ENCODE measurements around the gene THAP12.
A peak's percentile ranks its signal among the peaks of the same experiment; 100 is the strongest.

The THAP12 gene

DNA sequence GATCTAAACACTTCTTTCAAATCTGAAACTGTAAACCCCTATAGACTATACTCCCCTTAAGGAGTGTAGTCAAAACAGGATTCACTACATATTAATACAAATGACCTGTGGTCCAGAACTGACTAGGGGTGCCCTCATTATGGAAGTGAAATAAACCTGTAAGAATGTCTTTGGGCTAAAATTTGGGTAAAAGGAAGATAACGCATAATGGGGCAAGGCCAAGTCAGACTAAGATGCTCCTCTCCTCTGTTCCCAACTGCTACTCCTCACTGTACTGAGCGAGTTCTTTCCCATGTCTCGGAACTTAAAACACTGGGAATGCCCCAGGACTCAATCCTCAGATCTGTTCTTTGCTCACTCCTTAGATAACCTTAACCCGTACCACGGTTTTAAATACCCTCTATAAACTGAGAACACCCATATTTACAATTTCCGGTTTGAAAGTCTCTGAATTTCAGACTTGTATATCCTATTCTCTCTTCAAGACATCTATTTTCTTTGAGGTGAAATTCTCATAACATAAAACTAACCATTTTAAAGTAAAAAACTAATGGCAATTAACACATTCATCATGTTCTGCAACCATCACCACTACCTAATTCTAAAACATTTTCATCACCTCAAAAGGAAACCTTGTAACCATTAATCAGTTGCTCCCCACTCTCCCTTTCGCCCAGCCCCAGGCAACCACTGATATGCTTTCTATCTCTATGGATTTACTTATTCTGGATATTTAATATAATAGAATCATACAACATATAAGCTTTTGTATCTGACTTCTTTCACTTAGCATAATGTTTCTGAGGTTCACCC, 4.0 kb downstream of the THAP12 start:
- DNase-seq = no peak

GRCh38 chr11:76371170-76371569, 9.8 kb downstream of the THAP12 start:
- DNase-seq = peak; percentile 23 to 48

- peak; percentile 91 for DNase-seq
These were observed 11.5 kb downstream of the THAP12 start for GRCh38 chr11:76369406-76369805.

GRCh38 chr11:76368490-76368889, 12.4 kb downstream of the THAP12 start:
- DNase-seq = no peak

DNA sequence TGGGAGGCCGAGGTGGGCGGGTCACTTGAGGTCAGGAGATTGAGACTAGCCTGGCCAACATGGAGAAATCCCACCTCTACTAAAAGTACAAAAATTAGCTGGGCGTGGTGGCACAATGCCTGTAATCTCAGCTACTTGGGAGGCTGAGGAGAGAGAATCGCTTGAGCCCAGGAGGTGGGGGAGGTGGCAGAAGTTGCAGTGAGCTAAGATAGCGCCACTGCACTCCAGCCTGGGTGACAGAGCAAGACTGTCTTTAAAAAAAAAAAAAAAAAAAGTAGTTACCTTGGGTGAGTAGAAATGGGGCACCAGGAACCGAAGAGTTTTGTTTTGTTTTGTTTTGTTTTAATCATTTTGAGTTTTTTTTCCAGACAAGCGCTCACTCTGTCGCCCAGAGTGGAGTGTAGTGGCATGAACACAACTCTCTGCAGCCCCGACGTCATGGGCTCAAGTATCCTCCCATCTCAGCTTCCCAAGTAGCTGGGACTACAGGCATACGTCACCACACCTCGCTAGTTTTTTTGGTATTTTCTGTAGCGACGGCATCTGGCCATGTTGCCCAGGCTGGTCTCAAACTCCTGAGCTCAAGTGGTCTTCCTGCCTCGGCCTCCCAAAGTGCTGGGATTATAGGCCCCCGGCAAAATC, 15.8 kb downstream of the THAP12 start:
- no peak for DNase-seq

DNA sequence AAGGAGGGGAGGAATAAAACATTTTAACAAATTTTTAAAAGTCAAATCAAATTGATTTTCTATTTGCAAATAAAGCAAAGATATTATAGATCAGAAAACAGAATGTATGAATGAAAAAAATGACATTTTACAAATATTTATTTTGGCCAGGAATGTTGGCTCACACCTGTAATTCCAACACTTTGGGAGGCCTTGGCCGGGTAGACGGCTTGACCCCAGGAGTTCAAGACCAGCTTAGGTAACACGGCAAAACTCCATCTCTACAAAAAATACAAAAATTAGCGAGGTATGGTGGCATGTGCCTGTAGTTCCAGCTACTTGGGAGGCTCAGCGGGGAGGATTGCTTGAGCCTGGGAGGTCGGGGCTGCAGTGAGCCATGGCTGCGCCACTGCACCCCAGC, 18.2 kb downstream of the THAP12 start:
- no peak for DNase-seq

DNA sequence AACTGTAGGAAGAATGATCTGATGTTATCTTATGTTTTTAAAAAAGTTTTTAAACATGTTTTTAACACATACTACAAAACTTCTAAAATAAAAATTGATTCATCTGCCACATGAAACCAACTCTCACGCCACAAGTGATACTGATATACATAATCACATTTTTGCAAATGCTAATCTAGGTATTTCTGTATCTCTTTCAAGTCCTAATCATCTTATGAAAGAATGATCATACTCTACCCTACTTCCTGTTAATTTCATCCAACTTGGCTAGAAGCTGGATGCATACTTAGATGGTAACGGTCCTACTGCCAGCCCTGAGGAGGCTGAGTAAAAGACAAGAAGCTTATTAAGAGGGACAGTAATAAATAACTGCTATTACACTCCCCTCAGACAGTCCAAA, 19.2 kb downstream of the THAP12 start:
- DNase-seq = no peak

DNA sequence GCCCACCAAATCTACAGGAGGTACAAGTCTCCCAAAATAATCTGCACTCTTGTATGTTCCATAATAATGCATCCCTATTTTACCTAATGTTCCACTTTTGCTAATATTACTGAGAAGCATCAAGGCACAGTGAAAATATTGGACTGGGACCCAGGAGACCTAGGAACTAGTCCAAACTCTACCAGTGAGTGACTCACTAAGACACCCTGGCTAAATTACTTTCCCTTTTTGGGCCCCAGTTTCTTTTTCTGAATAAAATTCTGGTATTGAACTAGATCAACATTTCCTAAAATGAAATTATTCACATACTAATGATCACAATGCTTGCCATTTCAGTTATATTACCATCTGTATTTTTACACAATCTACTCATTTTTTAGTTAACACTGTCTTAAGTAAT, 19.6 kb downstream of the THAP12 start:
- no peak for DNase-seq

- no peak for DNase-seq
These were observed 25.8 kb downstream of the THAP12 start for GRCh38 chr11:76355172-76355571.

DNA sequence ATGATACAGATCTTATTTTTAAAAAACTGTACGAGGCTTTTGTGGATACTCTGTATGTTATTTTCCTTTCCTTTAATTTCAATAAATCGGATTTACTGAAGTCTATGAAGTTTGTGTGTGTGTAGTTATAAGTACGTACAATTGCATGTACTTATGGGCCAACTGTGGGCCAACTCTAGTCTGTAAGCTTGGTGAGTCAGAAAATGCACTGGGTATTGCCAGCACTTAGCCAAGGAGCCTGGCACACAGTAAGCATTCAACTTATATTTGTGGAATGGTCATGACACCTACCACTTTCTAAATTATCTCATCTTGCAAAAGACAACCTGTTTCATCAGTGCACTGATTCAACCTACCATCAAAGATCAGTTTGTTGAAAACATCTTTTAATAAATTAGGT, 32.6 kb downstream of the THAP12 start:
- DNase-seq = no peak

- DNase-seq = no peak
These were observed 33.5 kb downstream of the THAP12 start for GRCh38 chr11:76347466-76347865.

DNA sequence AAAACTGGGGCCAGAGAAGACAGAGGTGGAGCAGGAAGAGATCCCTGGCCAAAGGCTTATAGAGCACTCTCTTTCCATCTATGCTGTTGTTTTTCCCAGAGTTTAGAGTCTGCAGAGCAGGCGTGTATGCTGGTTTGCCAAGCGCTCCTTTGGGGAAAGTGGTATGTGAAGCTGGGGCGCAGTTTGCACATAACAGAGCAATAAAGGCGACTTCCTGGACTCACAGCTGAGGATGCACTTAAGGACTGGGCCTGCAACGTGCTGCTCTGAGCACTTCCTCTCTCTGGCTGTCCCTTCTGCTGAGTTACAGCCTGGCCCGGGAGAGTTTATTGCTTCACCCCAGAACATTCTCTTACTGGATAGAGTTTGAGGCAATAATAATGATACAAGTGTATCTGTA, 41.7 kb downstream of the THAP12 start:
- DNase-seq = peak in 1 of 2 experiments; percentile 9

- no peak for DNase-seq
These were observed 43.0 kb downstream of the THAP12 start for GRCh38 chr11:76337923-76338322.

GRCh38 chr11:76337469-76337868, 43.5 kb downstream of the THAP12 start:
- no peak for DNase-seq

- DNase-seq = no peak
These were observed 44.3 kb downstream of the THAP12 start for GRCh38 chr11:76336597-76336996.

DNA sequence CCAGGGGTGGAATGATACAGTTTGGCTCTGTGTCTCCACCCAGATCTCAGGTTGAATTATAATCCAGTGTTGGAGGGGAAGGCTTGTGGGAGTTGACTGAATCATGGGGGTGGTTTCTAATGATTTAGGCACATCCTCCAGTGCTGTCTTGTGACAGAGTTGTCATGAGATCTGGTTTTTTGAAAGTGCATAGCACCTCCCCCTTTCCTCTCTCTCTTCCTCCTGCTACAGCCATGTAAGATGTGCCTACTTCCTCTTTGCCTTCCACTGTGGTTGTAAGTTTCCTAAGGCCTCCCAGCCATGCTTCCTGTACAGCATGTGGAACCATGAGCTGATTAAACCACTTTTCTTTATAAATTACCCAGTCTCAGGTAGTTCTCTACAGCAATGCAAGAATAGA, 45.1 kb downstream of the THAP12 start:
- DNase-seq = no peak

DNA sequence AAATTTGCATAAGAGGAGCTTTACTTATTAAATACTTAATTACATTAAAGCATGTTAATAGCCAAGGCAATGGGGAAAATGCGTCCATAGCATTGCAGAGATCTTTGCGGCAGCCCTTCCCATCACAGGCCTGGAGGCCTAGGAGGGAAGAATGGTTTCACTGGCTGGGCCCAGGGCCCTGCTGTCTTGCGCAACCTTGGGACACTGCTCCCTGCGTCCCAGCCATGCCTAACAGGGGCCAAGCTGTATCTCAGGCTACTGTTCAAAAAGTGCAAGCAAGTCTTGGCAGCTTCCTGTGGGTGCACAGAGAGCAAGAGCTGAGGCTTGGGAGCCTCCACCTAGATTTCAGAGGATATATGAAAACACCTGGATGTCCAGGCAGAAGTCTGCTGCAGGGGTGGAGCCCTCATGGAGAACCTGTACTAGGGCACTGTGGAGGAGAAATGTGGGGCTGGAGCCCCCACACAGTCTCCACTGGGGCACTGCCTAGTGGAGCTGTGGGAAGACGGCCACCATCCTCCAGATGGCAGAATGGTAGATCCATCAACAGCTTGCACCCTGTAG, 46.0 kb downstream of the THAP12 start:
- no peak for DNase-seq

DNA sequence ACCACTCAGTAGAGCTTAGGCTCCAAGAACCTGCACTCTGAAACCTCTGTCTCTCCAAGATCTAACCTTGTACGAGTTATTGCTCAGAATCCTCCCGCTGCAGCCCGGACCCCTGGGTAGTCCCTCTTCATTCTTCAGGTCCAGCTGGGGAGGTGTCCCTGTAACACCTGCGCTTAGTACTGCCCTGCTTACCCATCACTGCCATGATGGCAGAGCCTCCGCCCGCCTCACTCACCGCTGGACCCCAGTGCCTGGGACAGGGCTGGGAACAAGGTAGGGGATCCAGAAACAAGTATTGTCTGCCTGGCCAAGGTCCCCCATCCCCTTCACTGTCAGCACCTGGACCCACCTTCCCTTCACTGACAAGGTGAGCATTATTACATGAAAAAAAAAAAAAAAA, 50.3 kb downstream of the THAP12 start:
- no peak for DNase-seq

- no peak for DNase-seq
These were observed 50.9 kb downstream of the THAP12 start for GRCh38 chr11:76329983-76330382.

DNA sequence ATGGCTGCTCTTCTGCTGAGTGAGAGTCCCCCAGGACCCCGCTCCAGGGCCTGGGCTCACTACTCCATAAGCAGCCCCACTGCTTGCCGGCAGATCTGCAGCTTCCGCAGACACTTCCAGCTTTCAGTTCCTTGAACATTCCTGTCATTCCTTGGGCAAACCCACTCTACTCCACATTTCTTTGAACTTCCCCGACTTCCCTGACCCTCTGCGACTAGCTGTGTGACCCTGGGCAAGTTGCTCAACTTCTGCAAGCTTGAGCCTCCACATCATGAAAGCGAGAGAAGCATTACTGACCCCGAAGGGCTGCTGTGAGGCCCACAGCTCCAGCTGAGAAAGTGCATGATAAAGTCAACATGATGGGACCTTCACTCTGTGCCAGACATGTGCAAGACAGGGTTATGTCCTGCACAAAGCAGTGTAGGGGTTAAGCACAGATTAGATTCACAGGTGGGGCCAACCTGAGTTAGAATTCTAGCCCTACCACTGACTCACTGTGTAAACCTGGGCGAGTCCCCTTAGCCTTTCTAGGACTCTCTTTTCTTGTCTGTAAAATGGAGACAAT, 51.8 kb downstream of the THAP12 start:
- DNase-seq = no peak

DNA sequence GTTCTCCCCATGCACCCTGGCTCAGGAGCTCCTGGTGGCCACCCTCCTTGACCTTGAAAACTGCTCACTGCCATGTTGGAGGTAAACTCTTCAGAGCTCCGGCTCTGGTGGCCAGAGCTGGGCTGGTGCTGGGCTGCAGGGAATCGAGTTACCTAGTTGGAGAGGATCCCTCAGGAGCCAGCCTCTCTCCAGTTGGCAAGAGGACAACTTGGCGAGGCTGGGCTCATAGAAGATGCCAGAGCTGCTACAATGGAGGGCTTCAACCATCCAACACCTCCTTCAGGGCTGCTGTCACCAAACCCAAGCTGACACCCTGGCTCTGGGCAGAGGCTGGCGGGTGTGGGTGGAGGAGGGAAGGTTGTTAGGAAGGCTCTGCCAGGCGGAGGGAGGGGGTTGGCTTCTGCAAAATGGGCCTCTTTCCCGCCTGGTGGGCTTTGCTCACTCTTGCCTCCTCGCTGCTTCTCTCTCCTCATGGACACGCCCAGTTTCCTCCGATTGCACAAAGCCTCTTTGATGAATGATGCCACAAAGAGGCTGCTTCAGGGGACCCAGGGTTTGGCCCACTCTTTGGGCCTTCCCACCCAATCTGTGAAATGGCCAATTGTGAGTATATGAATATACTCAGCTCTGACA, 53.1 kb downstream of the THAP12 start:
- no peak for DNase-seq

GRCh38 chr11:76327202-76327601, 53.7 kb downstream of the THAP12 start:
- DNase-seq = no peak

GRCh38 chr11:76325185-76325584, 55.7 kb downstream of the THAP12 start:
- DNase-seq = no peak

GRCh38 chr11:76323804-76324203, 57.1 kb downstream of the THAP12 start:
- DNase-seq = no peak

Data from SHP77 (cell line).